Measurements from ENCODE around the gene ATF1. TPM values are rescaled to one million over a fixed set of nuclear protein-coding genes. Genes with fewer than 3 reads are reported as not detected.

ATF1 gene
- total and polyA plus RNA-seq, 2 of the 8 experiments (the other 6 are each of a cell fraction or from before 2014, with no cell fraction given) = 23.2 to 41.8 TPM

DNA sequence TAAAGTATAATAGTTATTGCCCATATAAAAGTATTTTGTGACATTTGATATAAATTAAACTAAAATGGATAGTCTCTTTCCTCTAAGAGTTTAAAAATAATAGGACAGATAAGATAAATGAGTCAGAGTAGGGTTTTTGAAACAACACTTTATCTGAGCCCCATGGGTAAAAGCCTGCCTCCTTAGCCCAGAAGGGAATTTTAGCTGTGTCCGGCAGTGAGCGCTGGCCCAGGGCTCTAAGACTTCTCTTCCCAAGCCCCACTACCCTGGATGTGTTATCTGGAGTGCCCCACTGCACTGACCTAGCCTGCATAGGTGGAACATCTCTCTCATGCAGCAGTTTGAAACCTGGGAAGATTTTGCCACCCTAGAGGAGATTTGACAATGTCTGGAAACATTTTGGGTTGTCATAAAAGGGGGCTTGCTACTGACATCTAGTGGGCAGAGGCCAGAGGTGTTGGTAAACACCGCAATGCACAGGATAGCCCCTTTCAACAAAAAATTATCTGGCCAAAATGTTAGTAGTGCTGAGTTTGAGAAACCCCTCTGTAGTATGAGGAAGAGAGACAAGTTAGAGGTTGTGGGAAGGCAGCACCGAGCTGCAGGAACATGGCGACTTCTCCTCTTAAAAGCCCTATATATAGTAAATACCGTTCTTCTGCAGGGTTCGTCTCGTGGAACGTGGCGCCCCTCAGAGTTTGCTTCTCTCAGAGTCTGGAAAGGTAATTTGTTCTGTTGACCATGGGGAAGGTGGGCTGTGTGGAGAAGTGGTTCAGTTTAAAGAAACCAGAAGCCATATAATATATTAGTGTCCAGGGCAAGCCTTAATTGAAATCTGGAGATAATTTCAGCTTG, 29.3 kb upstream of the ATF1 start:
- Histone ChIP-seq H3K9ac (replicated peaks in 1 of 4; ENCODE audit: extremely low read depth in 1 of 4, low read depth in 3 of 4, low read length in 3 of 4) (no peak overlapping the region), H2BK12ac (ENCODE audit: low read depth, low read length) (no peak overlapping the region), H3K14ac (ENCODE audit: insufficient read length) (no peak overlapping the region), H2BK20ac (ENCODE audit: low read length) (no peak overlapping the region), H3K27ac (ENCODE audit: low read depth, low read length) (no peak overlapping the region), H4K5ac (ENCODE audit: insufficient read length, low read depth, low read length) (no peak overlapping the region), H2AFZ (ENCODE audit: low read length) (no peak overlapping the region), H3K4ac (replicated peaks; ENCODE audit: insufficient read length, low read depth, low read length) (no peak overlapping the region), H2BK120ac (replicated peaks; ENCODE audit: low read depth, low read length) (no peak overlapping the region), H3K18ac (ENCODE audit: extremely low read depth, low read length) (no peak overlapping the region), H3K79me2 (ENCODE audit: control insufficient read depth in 1 of 2, insufficient read depth in 2 of 2, low read length in 2 of 2) (no peaks in the 10 kb centered on the region), H4K91ac (replicated peaks; ENCODE audit: insufficient read length, low read length) (no peak overlapping the region), H3K79me1 (ENCODE audit: low read depth, low read length) (no peaks in the 10 kb centered on the region), H4K20me1 (replicated peaks in 1 of 2; ENCODE audit: control insufficient read depth in 1 of 2, insufficient read depth in 2 of 2, low read length in 2 of 2) (no peaks in the 10 kb centered on the region), H2BK5ac (ENCODE audit: low read depth, low read length) (no peak overlapping the region), H3K27me3 (replicated peaks in 1 of 4; ENCODE audit: control insufficient read depth in 3 of 4, extremely low read depth in 1 of 4, insufficient read depth in 3 of 4, low read length in 3 of 4) (no peaks in the 10 kb centered on the region), H3K4me2 (ENCODE audit: insufficient read depth in 1 of 2, low read depth in 2 of 2, low read length in 2 of 2) (no peak overlapping the region), H3K4me1 (replicated peaks in 1 of 4; ENCODE audit: control insufficient read depth in 3 of 4, insufficient read depth in 4 of 4, low read length in 3 of 4) (no peaks in the 10 kb centered on the region), H3K23ac (ENCODE audit: insufficient read length) (no peak overlapping the region), H3K4me3 (ENCODE audit: extremely low read depth in 1 of 4, insufficient read depth in 2 of 4, low read depth in 3 of 4, low read length in 4 of 4) (no peak overlapping the region), H3K23me2 (ENCODE audit: low read depth, low read length) (no peaks in the 10 kb centered on the region), H3K36me3 (ENCODE audit: control insufficient read depth in 2 of 4, insufficient read depth in 4 of 4, low read length in 3 of 4) (peaks cover 7 to 18% (median 13%) of the 10 kb centered on the region in 4 experiments; a peak in 5 of 8 replicates), H4K8ac (ENCODE audit: extremely low read depth, insufficient read depth, low read length) (no peak overlapping the region), H2AK5ac (ENCODE audit: low read depth, low read length) (no peak overlapping the region), H2BK15ac (ENCODE audit: low read length) (no peak overlapping the region), H3K9me3 (ENCODE audit: insufficient read depth in 2 of 2, low read depth in 1 of 2, low read length in 1 of 2) (no peaks in the 10 kb centered on the region), H3K56ac (replicated peaks; ENCODE audit: insufficient read length, low read depth, low read length) (no peak overlapping the region)
- ChIA-PET CTCF (ENCODE audit: partially characterized antibody) (interaction anchor here (0.6 to 1.2 kb wide), 13 partner anchors 10 to 1543 kb away, joined by 3 to 9 read pairs (median 3); partner anchors contain the start of gene DIP2B), POLR2A (ENCODE audit: partially characterized antibody) (no interaction called here)
- WGBS, 2 experiments (ENCODE audit: extremely low coverage in 1 of 2, insufficient coverage in 1 of 2, insufficient read length in 1 of 2, insufficient replicate concordance in 2 of 2, low coverage in 1 of 2, low lambda C conversion rate in 2 of 2, missing lambda C conversion rate in 1 of 2) = 85% methylated on average over 10 of the region's 10 CpGs; no CpG with 5 or more reads in 1 of the 2 experiments
- no peak for FAIRE-seq
- peak in 1 of 2 experiments; percentile 53 for DNase-seq (ENCODE audit: low read depth in 1 of 2, low spot score in 2 of 2)
- no peak for TF ChIP-seq EP300 (IDR thresholded peaks at IDR 0.05; ENCODE audit: borderline replicate concordance in 1 of 2, low read depth in 2 of 2, low read length in 2 of 2)
- TF ChIP-seq JUN (IDR thresholded peaks at IDR 0.05; ENCODE audit: low read depth, low read length) = no peak
- TF ChIP-seq SIN3A (conservative IDR thresholded peaks at IDR 0.05 in 1 of 2, IDR thresholded peaks at IDR 0.05 in 1 of 2; ENCODE audit: low read depth in 1 of 2, low read length in 2 of 2) = 0 out of 4 replicates have a peak, but pooled peaks of 1 of the 2 experiments have one; percentile 27
- no peak for TF ChIP-seq RNF2 (IDR thresholded peaks at IDR 0.05; ENCODE audit: borderline replicate concordance, low read depth, low read length, missing control alignments, poor library complexity, severe bottlenecking)
- TF ChIP-seq CBX5 (IDR thresholded peaks at IDR 0.05; ENCODE audit: low read depth, low read length) = no peak
- TF ChIP-seq CHD1 (IDR thresholded peaks at IDR 0.05; ENCODE audit: low read depth, low read length) = no peak
- no peak for TF ChIP-seq POLR2A (IDR thresholded peaks at IDR 0.05; ENCODE audit: control extremely low read depth in 1 of 2, low read depth in 2 of 2, low read length in 2 of 2)
- TF ChIP-seq FOSL1 (IDR thresholded peaks at IDR 0.05; ENCODE audit: insufficient read depth, low read depth, low read length) = no peak
- no peak for TF ChIP-seq GTF2F1 (IDR thresholded peaks at IDR 0.05; ENCODE audit: borderline replicate concordance, low read depth, low read length)
- no peak for TF ChIP-seq POU5F1 (IDR thresholded peaks at IDR 0.05; ENCODE audit: low read depth, low read length)
- no peak for TF ChIP-seq TEAD4 (IDR thresholded peaks at IDR 0.05; ENCODE audit: low read depth, low read length)
- TF ChIP-seq EGR1 (IDR thresholded peaks at IDR 0.05; ENCODE audit: borderline replicate concordance, low read depth, low read length) = no peak
